Activated naive CD4-positive, alpha-beta T cell treated with anti-CD3 and anti-CD28 coated beads for 36 hours (primary cell): ENCODE results near the gene ZNF763. TPM values are rescaled to one million over a fixed set of nuclear protein-coding genes. Genes with fewer than 3 reads are reported as not detected.
A peak's percentile ranks its signal among the peaks of the same experiment; 100 is the strongest.

ENCODE experiments used
- CTCF ChIA-PET: fragments of 350-600 bp; sonication (Branson Sonifier 250); formaldehyde crosslinking; loops from one replicate; lab custom pipeline; 2021; ENCODE audit warnings: antibody characterized with exemption; lab: Charles Lee
- DNase-seq: peaks from one replicate; pipeline ENCODE4 v3.0.0-alpha.2; 2020
- H3K27ac Mint-ChIP-seq: one replicate; pipeline ENCODE4 v1.8.0; 2021; ENCODE audit warnings: mild to moderate bottlenecking, mixed read lengths
- H3K27me3 Mint-ChIP-seq: one replicate; pipeline ENCODE4 v1.8.0; 2021; ENCODE audit warnings: low read depth, mixed read lengths
- H3K36me3 Mint-ChIP-seq: one replicate; pipeline ENCODE4 v1.8.0; 2021; ENCODE audit warnings: low read depth, mixed read lengths
- H3K4me1 Mint-ChIP-seq: one replicate; pipeline ENCODE4 v1.8.0; 2021; ENCODE audit warnings: low read depth, mixed read lengths
- H3K4me3 Mint-ChIP-seq: one replicate; pipeline ENCODE4 v1.8.0; 2021; ENCODE audit warnings: mild to moderate bottlenecking, moderate library complexity, mixed read lengths
- H3K9me3 Mint-ChIP-seq: one replicate; pipeline ENCODE4 v1.8.0; 2021; ENCODE audit warnings: mixed read lengths
- intact Hi-C: fragments of 100-400 bp; cut with micrococcal nuclease; formaldehyde crosslinking; loops from one replicate; pipeline ENCODE4 v1.15.1; 2023
- total RNA-seq, 2 experiments: library from RNA; stranded (reverse); gene quantifications; one replicate each; pipeline ENCODE4 v1.2.3, GENCODE V29; 2021

The ZNF763 gene
- total RNA-seq, 2 experiments from 2014 or later, result 0.50 to 0.54 TPM

DNA sequence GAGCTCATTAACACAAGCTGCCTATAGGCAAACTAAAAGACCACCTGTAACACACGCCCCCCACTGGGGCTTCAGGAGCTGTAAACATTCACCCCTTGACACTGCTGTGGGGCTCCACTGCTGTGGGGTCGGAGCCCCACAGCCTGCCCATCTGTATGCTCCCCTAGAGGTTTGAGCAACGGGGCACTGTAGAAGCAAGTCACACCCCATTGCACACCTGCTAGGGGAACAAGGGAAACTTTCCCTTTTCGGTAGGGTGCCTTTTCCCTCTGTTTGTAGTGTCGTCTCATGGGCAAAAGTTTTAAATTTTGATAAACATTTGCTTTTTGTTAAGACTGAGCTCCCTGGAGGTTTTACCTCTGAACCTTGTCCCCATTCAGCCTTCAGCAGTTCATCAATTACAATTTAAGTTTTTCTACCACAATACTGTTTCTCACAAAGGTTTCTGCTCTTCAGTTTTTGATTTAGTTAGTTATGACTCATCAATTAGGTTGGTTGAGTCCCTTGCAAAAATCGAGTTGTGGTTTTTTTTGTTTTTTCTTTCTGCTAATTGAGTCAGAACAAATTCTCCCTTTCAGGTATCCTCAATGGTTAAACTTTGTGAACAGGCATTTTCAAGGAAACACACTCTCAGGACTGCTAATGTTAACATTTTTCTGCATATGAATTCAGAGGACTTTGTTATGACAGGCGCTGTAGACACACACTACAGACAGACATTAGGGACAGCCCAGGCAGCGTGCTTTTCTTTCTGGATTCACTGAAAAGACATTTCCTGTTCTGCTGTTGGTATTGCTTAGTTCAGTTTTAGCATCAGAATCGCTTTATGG, 35.5 kb downstream of the ZNF763 start:
- H3K4me3 Mint-ChIP-seq, result no peak overlapping the region
- H3K27ac Mint-ChIP-seq, result peak overlapping the region; percentile 78
- peaks cover 49% of the 10 kb centered on the region for H3K36me3 Mint-ChIP-seq

DNA sequence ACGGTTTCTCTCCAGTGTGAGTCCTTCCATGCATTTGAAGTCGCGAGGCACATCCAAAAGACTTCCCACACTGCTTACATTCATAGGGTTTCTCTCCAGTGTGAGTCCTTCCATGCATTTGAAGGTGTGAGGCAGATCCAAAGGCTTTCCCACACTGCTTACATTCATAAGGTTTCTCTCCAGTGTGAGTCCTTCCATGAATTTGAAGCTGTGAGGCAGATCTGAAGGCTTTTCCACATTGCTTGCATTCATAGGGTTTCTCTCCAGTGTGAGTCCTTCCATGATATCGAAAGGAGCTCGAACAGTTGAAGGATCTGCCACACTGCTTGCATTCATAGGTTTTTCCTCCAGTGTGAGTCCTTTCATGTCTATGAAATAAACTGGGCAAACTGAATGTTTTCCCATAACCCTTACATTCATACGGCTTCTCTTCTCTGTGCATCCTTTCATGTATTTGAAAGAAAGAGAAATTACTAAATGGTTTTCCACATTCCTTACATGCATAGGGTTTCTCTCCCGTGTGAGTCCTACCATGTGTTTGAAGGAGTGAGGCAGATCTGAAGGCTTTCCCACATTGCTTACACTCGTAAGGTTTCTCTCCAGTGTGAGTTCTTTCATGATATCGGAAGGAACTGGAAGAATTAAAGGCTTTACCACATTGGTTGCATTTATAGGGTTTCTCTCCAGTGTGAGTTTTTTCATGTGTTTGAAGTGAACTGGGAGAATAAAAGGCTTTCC, 50.3 kb downstream of the ZNF763 start:
- H3K9me3 Mint-ChIP-seq, result peaks cover 49% of the 10 kb centered on the region
- CTCF ChIA-PET, result interaction anchor here (0.7 kb wide), 1 partner anchor 149 kb away, joined by 3 read pairs; no protein-coding TSS in a partner anchor
- no peak overlapping the region for H3K4me3 Mint-ChIP-seq

More for the DNA sequence above, 35.5 kb downstream of the ZNF763 start:
- CTCF ChIA-PET, result interaction anchor here (0.7 to 3.1 kb wide), 2 partner anchors 11 to 116 kb away, joined by 3 to 17 read pairs; no protein-coding TSS in a partner anchor
- peak; percentile 70 for DNase-seq
- H3K9me3 Mint-ChIP-seq, result no peaks in the 10 kb centered on the region
- H3K27me3 Mint-ChIP-seq, result no peaks in the 10 kb centered on the region
- peaks cover 19% of the 10 kb centered on the region for H3K4me1 Mint-ChIP-seq
- intact Hi-C loops, result loop anchor here (1.0 to 5.0 kb wide), 6 partner anchors 12 to 112 kb away; partner anchors contain the start of gene ZNF878

DNA sequence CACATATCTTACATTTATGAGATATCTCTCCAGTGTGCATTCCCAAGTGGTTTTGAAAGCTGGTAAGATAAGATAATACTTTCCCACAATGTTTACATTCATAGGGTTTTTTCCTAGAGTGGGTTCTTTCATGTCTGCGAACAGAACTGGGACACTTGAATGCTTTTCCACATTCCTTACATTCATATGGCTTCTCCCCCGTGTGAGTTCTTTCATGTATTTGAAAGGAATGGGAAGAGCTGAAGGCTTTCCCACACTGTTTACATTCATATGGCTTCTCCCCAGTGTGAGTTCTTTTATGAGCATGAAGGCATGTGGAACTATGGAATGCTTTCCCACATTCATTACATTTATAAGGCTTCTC, 50.9 kb downstream of the ZNF763 start:
- CTCF ChIA-PET, result no interaction called here
- Mint-ChIP-seq H3K4me3 (no peak overlapping the region), H3K4me1 (no peaks in the 10 kb centered on the region), H3K9me3 (peaks cover 49% of the 10 kb centered on the region), H3K36me3 (peaks cover 70% of the 10 kb centered on the region), H3K27me3 (no peaks in the 10 kb centered on the region), H3K27ac (no peak overlapping the region)
- DNase-seq, result no peak
- intact Hi-C loops, result no loop called here

More for the DNA sequence above, 50.3 kb downstream of the ZNF763 start:
- Mint-ChIP-seq H3K27me3 (no peaks in the 10 kb centered on the region), H3K4me1 (no peaks in the 10 kb centered on the region), H3K27ac (no peak overlapping the region), H3K36me3 (peaks cover 72% of the 10 kb centered on the region)
- intact Hi-C loops, result no loop called here
- DNase-seq, result no peak

Other genes with a start within 250 kb of the ZNF763 start
- 1 to 10 TPM; 4.1 to 4.2 TPM for gene ZNF823, start 226.1 kb upstream of the ZNF763 start, total RNA-seq
- 1 to 10 TPM; 4.0 TPM for gene ZNF441, start 198.0 kb upstream of the ZNF763 start, total RNA-seq
- gene ZNF491, start 166.5 kb upstream of the ZNF763 start, total RNA-seq, result 1 to 10 TPM in 1 of 2 experiments, under 1 TPM in 1; 0.35 to 1.2 TPM
- gene ZNF440, start 150.8 kb upstream of the ZNF763 start, total RNA-seq, result 1 to 10 TPM; 3.6 to 4.8 TPM
- gene ZNF439, start 116.3 kb upstream of the ZNF763 start, total RNA-seq, result 1 to 10 TPM; 3.6 to 4.4 TPM
- gene ZNF69, start 77.3 kb upstream of the ZNF763 start, total RNA-seq, result under 1 TPM; 0.79 to 0.95 TPM
- gene ZNF700, start 39.9 kb upstream of the ZNF763 start, total RNA-seq, result 10 to 100 TPM; 12.3 to 12.4 TPM
- gene ZNF433, start 70.6 kb downstream of the ZNF763 start, total RNA-seq, result under 1 TPM; 0.52 TPM
- under 1 TPM; 0.38 to 0.49 TPM for gene ZNF878, start 87.9 kb downstream of the ZNF763 start, total RNA-seq
- gene ZNF844, start 99.7 kb downstream of the ZNF763 start, total RNA-seq, result 1 to 10 TPM; 1.6 TPM
- gene ZNF20, start 175.3 kb downstream of the ZNF763 start, total RNA-seq, result 1 to 10 TPM; 2.1 to 3.1 TPM
- gene ZNF625, start 191.7 kb downstream of the ZNF763 start, total RNA-seq, result 1 to 10 TPM; 2.8 to 3.5 TPM
- 10 to 100 TPM in 1 of 2 experiments, 1 to 10 TPM in 1; 8.4 to 11.6 TPM for gene ZNF136, start 198.1 kb downstream of the ZNF763 start, total RNA-seq